MG63 (cell line): ENCODE results near the gene SEPHS2. TPM values are rescaled to one million over a fixed set of nuclear protein-coding genes. Genes with fewer than 3 reads are reported as not detected.

Experiments
- DNase-seq: peaks from one replicate; pipeline ENCODE4 v3.0.0-alpha.2; 2020
- H3K27me3 ChIP-seq: fragments of 250-450 bp; sonication (Bioruptor Pico); 2 replicates; pipeline ENCODE4 v1.5.1; 2020; ENCODE audit warnings: mild to moderate bottlenecking, moderate library complexity
- H3K36me3 ChIP-seq: fragments of 250-450 bp; sonication (Bioruptor Pico); 2 replicates; pipeline ENCODE4 v1.5.1; 2020; ENCODE audit warnings: mild to moderate bottlenecking, moderate library complexity
- H3K4me3 ChIP-seq: fragments of 250-450 bp; sonication (Bioruptor Pico); 2 replicates; pipeline ENCODE4 v1.5.1; 2020; ENCODE audit warnings: mild to moderate bottlenecking, moderate library complexity
- H3K9me3 ChIP-seq: fragments of 250-450 bp; sonication (Bioruptor Pico); 2 replicates; pipeline ENCODE4 v1.5.1; 2020; ENCODE audit warnings: mild to moderate bottlenecking, moderate library complexity
- total RNA-seq: library from RNA; depleted of rRNA; stranded (reverse); fragments of >200 nt; shearing (Covaris generic); gene quantifications from 2 replicates; pipeline ENCODE4 v1.2.3, GENCODE V29; 2014; ENCODE audit warnings: low replicate concordance

The SEPHS2 gene
- total RNA-seq, 1 experiment from 2014 or later, result 75.8 TPM

DNA sequence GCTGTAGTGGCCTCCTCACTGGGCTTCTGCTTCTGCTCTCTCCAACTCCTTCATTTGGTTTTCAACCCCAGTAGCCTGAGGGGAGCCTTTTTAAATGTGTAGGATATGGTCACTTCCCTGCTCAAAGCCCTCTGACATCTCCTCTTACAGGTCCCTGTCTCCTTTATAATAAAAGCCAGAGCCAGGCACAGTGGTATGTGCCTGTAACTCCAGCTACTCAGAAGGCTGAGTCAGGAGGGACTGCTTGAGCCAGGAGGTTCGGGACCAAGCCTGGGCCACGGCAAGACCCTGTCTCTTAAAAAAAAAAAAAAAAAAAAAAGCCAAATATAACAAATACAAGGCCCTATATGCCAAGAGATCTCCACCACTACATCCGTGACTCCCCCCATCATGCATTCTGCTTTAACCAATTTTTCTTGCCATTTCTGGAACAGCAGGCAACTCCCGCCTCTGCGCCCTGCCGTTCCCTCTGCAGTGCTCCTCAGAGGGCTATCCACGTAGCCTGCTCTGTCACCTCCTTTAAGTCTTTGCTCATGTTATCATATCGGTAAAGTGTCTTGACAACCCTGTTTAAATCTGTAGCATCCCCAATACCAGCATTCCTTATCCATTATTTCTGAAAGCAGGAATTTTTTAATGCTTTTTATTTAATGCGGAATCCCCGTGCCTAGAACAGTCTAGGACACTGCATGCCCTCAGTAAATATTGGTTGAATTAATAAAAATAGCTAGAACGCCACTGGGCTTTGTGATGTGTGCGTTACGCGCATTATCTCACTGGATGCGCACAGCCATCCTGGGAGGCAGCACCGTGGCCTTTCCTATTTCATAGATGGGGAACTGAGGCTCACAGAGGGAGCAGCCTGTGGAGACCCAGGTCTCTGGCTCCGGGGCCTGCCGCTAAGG lies 28.8 kb downstream of the SEPHS2 start:
- DNase-seq, result no peak
- H3K9me3 ChIP-seq, result no peaks in the 10 kb centered on the region
- H3K36me3 ChIP-seq, result peaks cover 55% of the 10 kb centered on the region
- H3K4me3 ChIP-seq, result no peak overlapping the region
- no peaks in the 10 kb centered on the region for H3K27me3 ChIP-seq

DNA sequence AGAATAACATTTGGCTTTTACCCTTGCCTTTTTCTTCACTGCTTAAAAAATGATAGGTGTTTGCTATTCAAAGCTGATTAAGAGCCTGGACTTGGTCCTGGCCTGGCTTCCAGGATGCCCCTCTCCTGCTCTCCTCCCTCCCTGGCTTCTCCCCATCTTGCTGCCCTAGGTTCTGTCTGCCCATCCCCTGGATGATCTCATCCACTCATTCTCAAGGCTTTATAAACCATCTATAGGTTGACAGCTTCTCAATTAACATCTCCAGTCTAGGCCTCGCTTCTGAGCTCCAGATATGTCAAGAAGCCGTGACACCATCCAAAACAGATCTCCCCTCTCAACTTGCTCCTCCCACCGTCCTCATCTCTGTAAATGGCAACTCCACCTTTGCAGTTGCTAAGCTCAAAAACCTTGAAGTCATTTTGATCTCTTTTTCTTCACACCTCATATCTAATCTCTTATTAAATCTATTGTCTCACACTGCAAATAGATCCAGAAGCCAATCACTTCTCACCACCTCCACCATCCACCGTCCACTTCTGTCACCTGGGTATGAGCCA lies 29.5 kb downstream of the SEPHS2 start:
- Histone ChIP-seq H3K36me3 (peaks cover 59% of the 10 kb centered on the region), H3K27me3 (no peaks in the 10 kb centered on the region), H3K9me3 (no peaks in the 10 kb centered on the region), H3K4me3 (no peak overlapping the region)
- DNase-seq, result no peak

GRCh38 chr16:30414159-30414558 lies 31.5 kb downstream of the SEPHS2 start:
- no peak overlapping the region for H3K4me3 ChIP-seq
- no peaks in the 10 kb centered on the region for H3K9me3 ChIP-seq
- peaks cover 54% of the 10 kb centered on the region for H3K36me3 ChIP-seq
- DNase-seq, result no peak
- no peaks in the 10 kb centered on the region for H3K27me3 ChIP-seq

DNA sequence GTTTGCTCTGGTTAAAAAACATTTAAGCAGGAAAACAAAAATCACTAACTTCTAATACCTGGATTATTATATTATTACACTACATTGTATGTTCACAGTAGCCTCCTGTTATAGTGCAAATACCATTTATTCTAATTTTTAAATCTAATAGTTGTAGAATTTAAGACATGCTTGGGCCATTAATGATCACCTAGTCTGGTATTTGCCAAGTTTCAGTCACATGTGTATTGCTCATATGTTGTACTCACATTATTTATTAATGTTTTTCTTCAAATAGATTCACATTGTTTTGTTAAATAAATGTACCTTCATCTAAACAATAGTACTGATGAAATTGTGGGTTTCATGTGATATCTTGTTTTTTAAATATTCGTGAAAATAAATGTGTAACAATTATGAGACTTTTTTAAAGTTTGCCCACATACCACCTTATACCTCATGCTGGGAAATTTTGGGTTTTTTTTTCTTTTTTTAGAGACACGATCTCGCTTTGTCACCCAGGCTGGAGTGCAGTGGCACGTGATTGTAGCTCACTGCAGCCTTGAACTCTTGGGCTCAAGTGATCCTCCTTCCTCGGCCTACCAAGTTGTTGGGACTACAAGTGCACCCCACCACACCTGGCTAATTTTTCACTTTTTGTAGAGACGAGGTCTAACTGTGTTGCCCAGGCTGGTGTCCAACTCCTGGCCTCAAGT lies 32.4 kb downstream of the SEPHS2 start:
- no peak for DNase-seq
- no peaks in the 10 kb centered on the region for H3K9me3 ChIP-seq
- peaks cover 49% of the 10 kb centered on the region for H3K36me3 ChIP-seq
- H3K27me3 ChIP-seq, result no peaks in the 10 kb centered on the region
- H3K4me3 ChIP-seq, result no peak overlapping the region

DNA sequence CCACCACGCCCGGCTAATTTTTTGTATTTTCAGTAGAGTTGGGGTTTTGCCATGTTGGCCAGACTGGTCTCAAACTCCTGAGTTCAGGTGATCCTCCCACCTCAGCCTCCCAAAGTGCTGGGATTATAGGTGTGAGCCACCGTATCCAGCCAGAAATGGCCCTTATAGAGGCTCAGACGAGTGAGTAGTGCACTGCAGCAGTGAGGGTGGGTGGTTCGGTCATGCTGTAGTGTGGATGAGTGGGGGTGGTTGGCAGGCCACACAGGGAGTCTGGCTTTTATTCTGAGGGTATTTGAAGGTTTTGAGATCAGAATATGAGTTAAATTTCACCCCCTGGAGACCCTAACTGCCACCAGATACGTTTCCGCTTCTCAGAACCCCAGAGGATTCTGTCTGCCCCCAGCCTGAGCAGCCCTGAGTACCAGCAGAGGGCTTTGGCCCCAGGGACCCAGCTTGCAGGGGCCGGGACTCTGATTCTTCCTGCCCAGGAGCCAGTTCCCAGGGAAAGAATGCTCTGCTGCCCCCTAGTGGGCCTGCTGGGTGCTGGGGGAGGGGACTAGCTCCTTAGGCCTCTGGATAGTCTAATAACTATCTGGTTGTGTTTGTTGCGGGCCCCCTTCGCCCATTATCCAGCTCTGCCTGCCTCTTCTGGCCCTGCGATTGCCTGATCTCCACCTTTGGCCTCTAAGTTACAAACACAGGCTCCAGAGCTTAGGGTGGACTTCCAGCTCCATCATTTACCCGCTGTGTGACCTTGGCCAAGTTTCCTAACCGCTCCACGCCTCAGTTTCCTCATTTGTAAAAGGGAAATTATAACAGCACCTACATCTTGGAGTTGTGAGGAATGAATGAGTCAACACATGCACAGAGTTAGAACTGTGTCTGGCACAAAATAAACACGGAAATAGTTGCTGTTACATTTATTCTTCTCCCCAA lies 36.3 kb downstream of the SEPHS2 start:
- no peaks in the 10 kb centered on the region for H3K27me3 ChIP-seq
- H3K9me3 ChIP-seq, result no peaks in the 10 kb centered on the region
- H3K4me3 ChIP-seq, result no peak overlapping the region
- peak; percentile 87 for DNase-seq
- peaks cover 41% of the 10 kb centered on the region for H3K36me3 ChIP-seq

DNA sequence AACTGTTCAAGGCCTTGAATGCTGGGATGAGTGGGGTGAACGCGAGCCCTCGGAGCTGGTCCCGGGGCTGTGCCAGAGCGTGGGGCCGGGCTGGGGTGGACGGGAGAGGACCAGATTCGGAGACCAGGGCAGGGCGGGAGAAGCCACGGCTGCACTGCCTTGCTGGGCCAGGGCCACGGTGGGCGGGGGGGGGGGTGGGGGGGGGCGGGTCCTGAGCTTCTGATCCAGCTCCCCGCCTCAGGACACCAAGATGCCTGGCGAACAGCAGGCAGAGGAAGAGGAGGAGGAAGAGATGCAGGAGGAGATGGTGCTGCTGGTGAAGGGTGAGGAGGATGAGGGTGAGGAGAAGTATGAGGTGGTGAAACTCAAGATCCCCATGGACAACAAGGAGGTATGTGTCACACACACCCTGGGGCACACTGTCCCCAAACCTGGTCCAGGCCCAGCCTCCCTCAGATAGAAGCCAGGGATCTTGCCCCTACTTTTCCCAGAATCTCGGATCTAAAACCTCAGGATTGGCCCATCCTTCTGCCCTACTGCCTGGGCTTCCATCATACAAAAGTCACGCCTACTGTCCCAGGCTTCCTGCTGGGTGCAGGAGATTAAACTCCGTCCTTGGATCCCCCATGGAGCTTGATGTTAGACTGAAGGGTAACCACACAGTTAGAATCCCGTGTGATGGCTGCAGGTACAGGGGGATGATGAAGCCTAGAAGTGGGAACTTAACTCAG lies 37.7 kb downstream of the SEPHS2 start:
- DNase-seq, result no peak
- Histone ChIP-seq H3K4me3 (peak overlapping the region; percentile 73), H3K9me3 (no peaks in the 10 kb centered on the region), H3K36me3 (peaks cover 27% of the 10 kb centered on the region), H3K27me3 (no peaks in the 10 kb centered on the region)

DNA sequence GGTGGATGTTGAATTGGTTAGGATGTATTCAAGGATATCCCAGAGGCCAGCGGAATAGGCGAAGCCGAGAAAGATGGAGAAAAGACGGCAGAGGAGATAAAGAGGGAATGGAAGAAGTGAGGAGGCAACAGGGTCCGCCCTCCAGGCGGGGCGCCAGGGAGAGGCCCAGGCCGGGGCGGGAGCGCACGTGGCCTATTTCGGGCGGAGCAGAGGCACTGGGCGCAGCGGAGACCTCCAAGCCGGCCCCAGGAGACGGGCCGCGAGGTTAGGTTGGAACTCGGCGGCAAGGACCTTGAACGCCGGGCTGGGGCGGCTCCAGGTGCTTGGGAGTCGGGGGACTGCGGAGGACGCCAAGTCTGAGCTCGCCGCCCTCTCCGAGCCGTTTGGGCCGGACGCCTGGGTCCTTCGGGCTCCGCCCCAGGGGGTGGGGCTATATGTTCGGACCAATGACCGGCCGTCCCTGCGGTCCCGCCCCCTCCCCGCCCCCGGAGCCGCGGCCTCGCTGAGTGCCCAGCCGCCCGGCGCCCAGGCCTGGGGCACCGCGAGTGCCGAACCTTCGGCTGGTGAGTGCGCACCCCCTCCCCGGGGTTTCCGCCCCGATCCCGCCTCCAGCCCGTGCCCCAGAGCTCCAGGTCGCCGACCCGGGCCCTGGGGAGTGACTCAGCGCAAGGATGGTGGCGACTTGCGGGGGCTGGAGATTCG lies 38.4 kb downstream of the SEPHS2 start, which contains the start of gene ZNF771:
Gene ZNF771 (plus strand): TSS at position 505 of the 702 bp plus-strand sequence. CDS start 448 bp downstream, outside the sequence.
- H3K27me3 ChIP-seq, result no peaks in the 10 kb centered on the region
- peaks cover 22% of the 10 kb centered on the region for H3K36me3 ChIP-seq
- peak within 1 kb of the TSS; percentile 73 for H3K4me3 ChIP-seq
- peak; percentile 95 for DNase-seq
- no peaks in the 10 kb centered on the region for H3K9me3 ChIP-seq

DNA sequence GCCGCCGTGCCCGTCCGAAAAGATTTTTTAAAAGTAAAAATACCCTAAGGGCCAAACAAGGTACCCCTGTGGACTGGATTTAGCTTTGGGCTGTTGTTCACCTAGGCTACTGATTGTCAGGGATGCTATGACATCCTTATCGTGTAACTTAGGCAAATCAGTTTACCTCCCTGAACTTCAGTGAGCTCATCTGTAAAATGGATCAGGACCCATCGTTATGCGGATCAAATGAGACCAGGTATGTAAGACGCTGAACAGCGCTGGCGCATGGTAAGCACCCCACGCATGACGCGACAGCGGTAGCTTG lies 38.9 kb downstream of the SEPHS2 start:
- no peaks in the 10 kb centered on the region for H3K9me3 ChIP-seq
- no peak for DNase-seq
- peak overlapping the region; percentile 73 for H3K4me3 ChIP-seq
- no peaks in the 10 kb centered on the region for H3K27me3 ChIP-seq
- peaks cover 17% of the 10 kb centered on the region for H3K36me3 ChIP-seq

DNA sequence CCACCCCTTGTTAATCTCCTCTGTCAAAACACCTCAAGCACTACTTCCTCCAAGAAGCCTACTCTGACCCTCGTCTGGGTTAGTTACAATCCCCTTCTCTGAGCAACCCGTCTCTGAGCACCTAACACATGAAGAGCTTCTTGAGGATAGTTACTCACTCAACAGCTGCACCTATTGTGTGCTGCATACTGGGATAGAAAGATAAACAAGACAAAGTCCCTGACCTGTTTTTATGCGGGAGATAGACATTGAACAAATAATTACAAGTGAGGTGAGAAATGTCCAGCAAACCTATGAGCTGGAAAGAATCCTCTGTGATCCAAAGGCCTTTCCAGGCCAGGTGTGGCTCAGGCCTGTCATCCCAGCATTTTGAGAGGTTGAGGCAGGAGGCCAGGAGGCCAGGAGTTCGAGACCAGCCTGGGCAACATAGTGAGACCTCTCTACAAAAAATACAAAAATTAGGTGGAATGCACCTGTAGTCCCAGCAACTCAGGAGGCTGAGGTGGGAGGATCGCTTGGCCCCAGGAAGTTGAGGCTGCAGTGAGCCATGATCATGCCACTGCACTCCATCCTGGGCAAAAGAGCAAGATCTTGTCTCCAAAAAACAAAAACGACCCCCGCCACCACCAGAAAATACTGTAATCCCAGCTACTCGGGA lies 43.8 kb downstream of the SEPHS2 start:
- peaks cover 17% of the 10 kb centered on the region for H3K36me3 ChIP-seq
- no peaks in the 10 kb centered on the region for H3K9me3 ChIP-seq
- no peak overlapping the region for H3K4me3 ChIP-seq
- no peak for DNase-seq
- H3K27me3 ChIP-seq, result no peaks in the 10 kb centered on the region

- Histone ChIP-seq H3K27me3 (no peaks in the 10 kb centered on the region), H3K4me3 (peak overlapping the region; percentile 50), H3K36me3 (peaks cover 17% of the 10 kb centered on the region), H3K9me3 (no peaks in the 10 kb centered on the region)
- no peak for DNase-seq
These were observed 46.1 kb downstream of the SEPHS2 start for GRCh38 chr16:30399435-30400186.

GRCh38 chr16:30398661-30399434 lies 46.8 kb downstream of the SEPHS2 start:
- peaks cover 17% of the 10 kb centered on the region for H3K36me3 ChIP-seq
- no peaks in the 10 kb centered on the region for H3K27me3 ChIP-seq
- no peaks in the 10 kb centered on the region for H3K9me3 ChIP-seq
- DNase-seq, result no peak
- H3K4me3 ChIP-seq, result no peak overlapping the region

GRCh38 chr16:30397776-30398660 lies 47.7 kb downstream of the SEPHS2 start:
- no peak for DNase-seq
- no peaks in the 10 kb centered on the region for H3K27me3 ChIP-seq
- no peak overlapping the region for H3K4me3 ChIP-seq
- H3K9me3 ChIP-seq, result no peaks in the 10 kb centered on the region
- H3K36me3 ChIP-seq, result peaks cover 17% of the 10 kb centered on the region

- no peaks in the 10 kb centered on the region for H3K9me3 ChIP-seq
- H3K4me3 ChIP-seq, result no peak overlapping the region
- H3K27me3 ChIP-seq, result no peaks in the 10 kb centered on the region
- no peak for DNase-seq
- H3K36me3 ChIP-seq, result peaks cover 17% of the 10 kb centered on the region
These were observed 48.6 kb downstream of the SEPHS2 start for GRCh38 chr16:30397056-30397455.
